Hepatocyte (in vitro differentiated cells): ENCODE measurements around the gene HSPB6. TPM values are rescaled to one million over a fixed set of nuclear protein-coding genes. Genes with fewer than 3 reads are reported as not detected.

Source experiments
- DNase-seq: peaks from one replicate; pipeline ENCODE4 v3.0.0-alpha.2; 2016; ENCODE audit warnings: low spot score
- H2AFZ ChIP-seq: fragments of 200-600 bp; sonication (generic); 2 replicates; pipeline ENCODE4 v1.6.0; 2016; ENCODE audit warnings: antibody characterized with exemption, mild to moderate bottlenecking
- H3K27ac ChIP-seq: fragments of 200-600 bp; sonication (generic); 2 replicates; pipeline ENCODE4 v1.5.1; 2016; ENCODE audit warnings: mild to moderate bottlenecking
- H3K27me3 ChIP-seq: fragments of 200-600 bp; sonication (generic); 2 replicates; pipeline ENCODE4 v1.6.1; 2016
- H3K36me3 ChIP-seq: fragments of 200-600 bp; sonication (generic); replicated peaks from 2 replicates; pipeline ENCODE4 v1.5.1; 2016; ENCODE audit warnings: low read depth; ENCODE audit not compliant: insufficient read depth
- H3K4me1 ChIP-seq: fragments of 200-600 bp; sonication (generic); 2 replicates; pipeline ENCODE4 v1.5.1; 2016; ENCODE audit warnings: mild to moderate bottlenecking, moderate library complexity; ENCODE audit not compliant: insufficient read depth
- H3K4me2 ChIP-seq: fragments of 200-600 bp; sonication (generic); 2 replicates; pipeline ENCODE4 v1.6.0; 2016
- H3K4me3 ChIP-seq: fragments of 200-600 bp; sonication (generic); 2 replicates; pipeline ENCODE4 v1.5.1; 2016; ENCODE audit warnings: mild to moderate bottlenecking
- H3K79me2 ChIP-seq: fragments of 200-600 bp; sonication (generic); 2 replicates; pipeline ENCODE4 v1.6.0; 2017; ENCODE audit warnings: mild to moderate bottlenecking
- H3K9me2 ChIP-seq: fragments of 200-600 bp; sonication (generic); replicated peaks from 2 replicates; pipeline ENCODE4 v1.6.0; 2017; ENCODE audit warnings: mild to moderate bottlenecking; ENCODE audit not compliant: insufficient read depth
- H3K9me3 ChIP-seq: fragments of 200-600 bp; sonication (generic); 2 replicates; pipeline ENCODE4 v1.5.1; 2016; ENCODE audit warnings: low read depth, mild to moderate bottlenecking
- H4K20me1 ChIP-seq: fragments of 200-600 bp; sonication (generic); 2 replicates; pipeline ENCODE4 v1.6.0; 2016; ENCODE audit warnings: mild to moderate bottlenecking; ENCODE audit not compliant: insufficient read depth, poor library complexity, severe bottlenecking
- EZH2 ChIP-seq: fragments of 200-600 bp; sonication (generic); IDR thresholded peaks from 2 replicates; pipeline ENCODE4 v1.6.1; 2016; ENCODE audit warnings: antibody characterized with exemption, mild to moderate bottlenecking, borderline replicate concordance
- EZH2phosphoT487 ChIP-seq: fragments of 200-600 bp; sonication (generic); IDR thresholded peaks from one replicate; pipeline ENCODE4 v1.6.1; 2018; ENCODE audit warnings: antibody characterized with exemption, mild to moderate bottlenecking, low read depth, moderate library complexity; ENCODE audit not compliant: unreplicated experiment, severe bottlenecking
- WGBS: methylation state at CpG from one replicate; pipeline ENCODE4 v1.1.6; 2016; ENCODE audit warnings: low lambda C conversion rate; ENCODE audit errors: missing lambda C conversion rate; 5-methylcytosine and 5-hydroxymethylcytosine counted together
- polyA plus RNA-seq: library from polyadenylated mRNA; unstranded; fragments of >200 nt; fragmentation: Nextera tagmentation; extraction: Ambion mirVana; gene quantifications from 2 replicates; pipeline ENCODE4 v1.2.1, GENCODE V29; 2016
- total RNA-seq: library from RNA; depleted of rRNA; stranded (reverse); fragments of >200 nt; gene quantifications from 2 replicates; pipeline ENCODE4 v1.2.3, GENCODE V29; 2014
- TF ChIP-seq, protein P1 (sequence below): fragments of 200-600 bp; sonication (generic); IDR thresholded peaks from 2 replicates; pipeline ENCODE4 v1.5.1; 2016; ENCODE audit warnings: antibody characterized with exemption, mild to moderate bottlenecking; ENCODE audit not compliant: poor library complexity

Gene HSPB6
- total and polyA plus RNA-seq, 2 experiments from 2014 or later = 7.1 to 235 TPM

DNA sequence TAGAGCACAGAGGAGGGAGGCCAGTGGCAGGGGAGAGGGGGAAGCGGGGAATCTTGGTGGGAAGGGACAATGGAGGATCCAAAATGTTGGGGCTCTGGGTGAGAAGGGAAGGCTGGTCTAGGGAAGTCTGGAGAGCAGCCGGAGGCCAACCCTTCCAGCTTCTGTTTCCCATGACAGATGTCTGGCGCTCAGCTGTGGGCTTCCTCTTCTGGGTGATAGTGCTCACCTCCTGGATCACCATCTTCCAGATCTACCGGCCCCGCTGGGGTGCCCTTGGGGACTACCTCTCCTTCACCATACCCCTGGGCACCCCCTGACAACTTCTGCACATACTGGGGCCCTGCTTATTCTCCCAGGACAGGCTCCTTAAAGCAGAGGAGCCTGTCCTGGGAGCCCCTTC is 10.3 kb downstream of the HSPB6 start:
- 93% methylated on average over 5 of the region's 5 CpGs for WGBS
- no peaks in the 10 kb centered on the region for H3K9me2 ChIP-seq
- no peak overlapping the region for H2AFZ ChIP-seq
- TF ChIP-seq EZH2 = no peak
- TF ChIP-seq, protein P1, sequence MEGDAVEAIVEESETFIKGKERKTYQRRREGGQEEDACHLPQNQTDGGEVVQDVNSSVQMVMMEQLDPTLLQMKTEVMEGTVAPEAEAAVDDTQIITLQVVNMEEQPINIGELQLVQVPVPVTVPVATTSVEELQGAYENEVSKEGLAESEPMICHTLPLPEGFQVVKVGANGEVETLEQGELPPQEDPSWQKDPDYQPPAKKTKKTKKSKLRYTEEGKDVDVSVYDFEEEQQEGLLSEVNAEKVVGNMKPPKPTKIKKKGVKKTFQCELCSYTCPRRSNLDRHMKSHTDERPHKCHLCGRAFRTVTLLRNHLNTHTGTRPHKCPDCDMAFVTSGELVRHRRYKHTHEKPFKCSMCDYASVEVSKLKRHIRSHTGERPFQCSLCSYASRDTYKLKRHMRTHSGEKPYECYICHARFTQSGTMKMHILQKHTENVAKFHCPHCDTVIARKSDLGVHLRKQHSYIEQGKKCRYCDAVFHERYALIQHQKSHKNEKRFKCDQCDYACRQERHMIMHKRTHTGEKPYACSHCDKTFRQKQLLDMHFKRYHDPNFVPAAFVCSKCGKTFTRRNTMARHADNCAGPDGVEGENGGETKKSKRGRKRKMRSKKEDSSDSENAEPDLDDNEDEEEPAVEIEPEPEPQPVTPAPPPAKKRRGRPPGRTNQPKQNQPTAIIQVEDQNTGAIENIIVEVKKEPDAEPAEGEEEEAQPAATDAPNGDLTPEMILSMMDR = no peak
- TF ChIP-seq EZH2phosphoT487 = no peak
- no peaks in the 10 kb centered on the region for H3K27me3 ChIP-seq
- H4K20me1 ChIP-seq = no peaks in the 10 kb centered on the region
- peak overlapping the region; percentile 93 for H3K4me2 ChIP-seq
- peaks cover 36% of the 10 kb centered on the region for H3K79me2 ChIP-seq
- peak overlapping the region; percentile 48 for H3K4me3 ChIP-seq
- DNase-seq = no peak
- peaks cover 11% of the 10 kb centered on the region for H3K4me1 ChIP-seq
- no peaks in the 10 kb centered on the region for H3K36me3 ChIP-seq
- H3K27ac ChIP-seq = peak overlapping the region; percentile 73
- no peaks in the 10 kb centered on the region for H3K9me3 ChIP-seq

DNA sequence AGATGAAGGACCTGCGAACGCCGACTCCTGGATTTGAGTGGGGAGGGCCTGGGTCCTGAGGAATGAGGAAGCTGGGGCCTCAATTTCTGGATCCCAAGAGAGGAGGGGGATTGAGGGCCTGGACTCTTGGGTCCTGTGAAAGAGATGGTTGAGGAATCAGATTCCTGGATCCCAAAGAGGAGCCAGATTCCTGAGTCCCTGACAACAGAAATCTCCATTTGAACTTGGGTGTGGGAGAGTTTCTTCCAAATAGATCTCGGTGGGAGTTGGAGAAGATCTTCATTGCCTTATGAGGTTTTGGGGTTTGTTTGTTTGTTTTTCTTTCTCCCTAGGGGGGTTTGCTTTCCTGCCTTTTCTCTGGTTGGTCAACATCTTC is 10.8 kb downstream of the HSPB6 start:
- no peaks in the 10 kb centered on the region for H3K27me3 ChIP-seq
- peaks cover 15% of the 10 kb centered on the region for H3K4me1 ChIP-seq
- H3K27ac ChIP-seq = peak overlapping the region; percentile 73
- WGBS = 0% methylated on average over 4 of the region's 4 CpGs
- no peaks in the 10 kb centered on the region for H3K9me3 ChIP-seq
- H3K36me3 ChIP-seq = no peaks in the 10 kb centered on the region
- H3K79me2 ChIP-seq = peaks cover 35% of the 10 kb centered on the region
- TF ChIP-seq, protein P1 = no peak
- TF ChIP-seq EZH2phosphoT487 (no peak), EZH2 (no peak)
- H4K20me1 ChIP-seq = no peaks in the 10 kb centered on the region
- peak overlapping the region; percentile 22 for H2AFZ ChIP-seq
- no peaks in the 10 kb centered on the region for H3K9me2 ChIP-seq
- H3K4me3 ChIP-seq = peak overlapping the region; percentile 48
- peak overlapping the region; percentile 93 for H3K4me2 ChIP-seq
- DNase-seq = no peak

DNA sequence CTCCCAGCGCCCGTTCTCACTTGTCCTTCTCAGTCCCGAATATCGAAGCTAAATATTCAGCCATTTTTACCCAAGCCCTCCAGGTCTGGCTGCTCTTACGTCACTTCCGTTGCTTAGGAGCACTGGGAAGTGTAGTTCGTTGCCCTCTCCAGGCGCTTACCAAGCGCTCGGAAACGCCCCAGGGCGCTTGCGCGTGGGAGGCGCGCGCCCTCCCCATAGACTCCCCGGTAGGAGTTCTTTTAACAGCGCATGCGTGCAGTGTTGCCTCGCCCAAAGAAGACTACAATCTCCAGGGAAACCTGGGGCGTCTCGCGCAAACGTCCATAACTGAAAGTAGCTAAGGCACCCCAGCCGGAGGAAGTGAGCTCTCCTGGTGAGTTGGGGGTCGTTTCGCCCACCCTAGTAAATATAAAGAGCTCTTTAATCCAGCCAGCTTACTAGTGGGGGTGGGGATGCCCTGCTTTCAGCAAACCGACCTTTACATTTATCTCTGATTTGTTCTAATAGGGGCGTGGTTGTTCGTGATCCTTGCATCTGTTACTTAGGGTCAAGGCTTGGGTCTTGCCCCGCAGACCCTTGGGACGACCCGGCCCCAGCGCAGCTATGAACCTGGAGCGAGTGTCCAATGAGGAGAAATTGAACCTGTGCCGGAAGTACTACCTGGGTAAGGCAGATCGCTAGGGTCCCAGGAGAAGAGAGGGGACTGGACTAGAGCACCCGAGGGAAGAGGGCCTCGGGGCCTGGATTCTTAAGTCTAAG is 11.3 kb downstream of the HSPB6 start, which contains the start of the genes PSENEN and U2AF1L4:
Gene PSENEN (plus strand): TSS at position 324 of the 759 bp plus-strand sequence. CDS start 280 bp downstream, at position 604.
Gene U2AF1L4 (minus strand): TSS at position 91 of the 759 bp plus-strand sequence. CDS start 27 bp downstream, at position 64.
- Histone ChIP-seq H2AFZ (peak within 1 kb of the TSS; percentile 60), H3K27ac (peak within 1 kb of the TSS; percentile 98), H3K4me3 (peak within 1 kb of the TSS; percentile 48), H3K27me3 (no peaks in the 10 kb centered on the region), H3K9me3 (no peaks in the 10 kb centered on the region), H3K36me3 (no peaks in the 10 kb centered on the region), H4K20me1 (no peaks in the 10 kb centered on the region), H3K4me1 (peaks cover 15% of the 10 kb centered on the region), H3K9me2 (no peaks in the 10 kb centered on the region), H3K79me2 (peaks cover 35% of the 10 kb centered on the region), H3K4me2 (peak within 1 kb of the TSS; percentile 93)
- WGBS = 1% methylated on average over 40 of the region's 40 CpGs
- TF ChIP-seq, protein P1 = no peak
- TF ChIP-seq EZH2 = no peak
- no peak for TF ChIP-seq EZH2phosphoT487
- DNase-seq = peak; percentile 100
